B cell (primary cell): ENCODE results near the gene PRDM2.

Experiments
- CTCF ChIP-seq: fragments of 200-600 bp; IDR thresholded peaks from one replicate; pipeline ENCODE4 v1.8.0; 2022; ENCODE audit warnings: antibody characterized with exemption, mild to moderate bottlenecking
- EZH2 ChIP-seq: IDR thresholded peaks from 2 replicates; pipeline ENCODE4 v1.6.1; 2012; ENCODE audit warnings: borderline replicate concordance, low read depth, mild to moderate bottlenecking, moderate library complexity, low read length; ENCODE audit not compliant: insufficient read depth, poor library complexity, severe bottlenecking

DNA sequence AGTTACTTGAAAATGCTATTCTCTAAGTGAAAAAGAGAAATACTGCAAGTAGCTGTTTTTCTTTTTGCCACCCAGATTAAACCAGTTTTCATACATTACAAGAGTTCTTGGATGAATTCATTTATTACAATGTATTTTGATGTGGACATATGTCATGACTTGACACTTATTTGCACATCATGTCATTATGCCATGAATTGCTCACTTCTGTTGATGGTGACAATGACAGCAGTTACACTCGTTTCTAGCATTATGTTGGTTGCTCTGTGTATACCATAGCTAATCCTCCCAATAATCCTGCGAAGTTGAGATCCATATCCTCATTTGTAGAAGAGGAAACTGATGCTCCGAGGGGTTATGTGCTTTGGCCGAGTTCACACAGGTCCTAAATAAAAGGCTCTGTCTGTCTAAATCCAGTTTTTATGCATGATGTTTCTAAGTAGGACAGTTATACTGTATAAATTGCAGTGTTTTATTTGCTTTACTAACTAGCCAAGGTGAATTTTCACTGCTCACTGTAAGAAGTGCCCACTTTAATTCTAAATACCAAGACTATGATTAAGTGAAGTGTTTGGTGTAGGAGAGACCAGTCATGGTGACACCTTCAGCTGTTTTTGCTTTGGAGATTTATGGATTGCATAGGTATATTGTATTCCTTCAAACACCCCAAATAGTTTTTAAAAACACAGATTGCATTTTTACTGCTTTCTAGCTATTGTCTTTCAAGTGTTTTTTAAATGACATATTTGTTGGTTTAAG lies 56.7 kb downstream of the PRDM2 start:
- TF ChIP-seq CTCF (no peak), EZH2 (no peak)
